ENCODE data around the gene C4orf36.

Gene C4orf36

GRCh38 chr4:86893136-86893535 lies 914 bp upstream of the C4orf36 start:
- TF ChIP-seq CTCF (IDR thresholded peaks at IDR 0.05) = no peak

DNA sequence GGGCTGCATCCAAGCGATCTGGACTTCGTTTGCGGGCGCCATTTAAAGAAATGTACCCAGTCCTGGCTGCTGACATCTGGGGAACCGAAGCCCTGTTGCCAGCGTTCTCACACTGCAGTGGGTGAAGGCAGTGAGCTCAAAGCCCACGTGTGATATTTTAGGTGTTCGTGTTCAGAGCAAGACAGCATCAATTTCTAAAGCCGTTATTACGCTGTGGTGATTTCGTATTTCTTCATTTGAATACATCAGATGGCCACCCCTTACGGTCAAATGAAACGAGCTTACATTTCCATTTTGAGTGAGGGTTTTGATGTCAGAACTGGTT lies 376 bp upstream of the C4orf36 start:
- no peak for TF ChIP-seq CTCF (IDR thresholded peaks at IDR 0.05)

DNA sequence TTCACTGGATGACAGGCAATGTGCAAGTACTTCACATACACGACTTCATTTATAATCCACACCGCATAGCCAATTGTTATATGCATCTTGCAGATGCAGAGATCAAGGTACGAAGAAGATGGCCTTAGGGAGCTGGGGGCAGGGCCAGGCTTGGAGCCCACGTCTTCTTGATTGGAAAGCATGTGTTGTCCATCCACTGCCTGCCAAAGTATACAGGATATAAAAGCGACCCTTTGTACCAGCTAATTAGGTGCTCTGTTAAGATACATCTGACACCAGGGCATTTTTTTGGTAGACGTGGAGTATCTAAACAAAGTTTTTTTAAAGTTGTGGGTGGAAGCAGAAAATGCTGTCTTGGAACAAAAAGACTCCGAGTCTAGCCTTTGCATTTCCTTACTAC lies 1.4 kb downstream of the C4orf36 start:
- no peak for TF ChIP-seq CTCF (IDR thresholded peaks at IDR 0.05)

DNA sequence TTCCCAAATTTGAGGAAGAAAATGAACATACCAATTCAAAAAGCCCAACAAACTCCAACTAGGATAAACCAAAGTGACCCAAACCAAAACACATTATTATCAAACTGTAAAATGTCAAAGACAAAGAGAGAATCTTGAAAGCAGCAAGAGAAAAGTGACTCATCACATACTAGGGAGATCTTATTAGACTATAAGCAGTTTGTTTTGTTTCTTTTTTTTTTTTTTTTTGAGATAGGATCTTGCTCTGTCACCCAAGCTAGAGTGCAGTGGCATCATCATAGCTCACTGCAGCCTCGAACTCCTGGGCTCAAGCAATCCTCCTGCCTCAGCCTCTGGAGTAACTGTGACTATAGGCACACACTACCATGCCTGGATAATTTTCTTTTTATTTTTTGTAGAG lies 12.6 kb downstream of the C4orf36 start:
- TF ChIP-seq CTCF (IDR thresholded peaks at IDR 0.05) = no peak

GRCh38 chr4:86878640-86879039 lies 13.6 kb downstream of the C4orf36 start:
- no peak for TF ChIP-seq CTCF (IDR thresholded peaks at IDR 0.05)

DNA sequence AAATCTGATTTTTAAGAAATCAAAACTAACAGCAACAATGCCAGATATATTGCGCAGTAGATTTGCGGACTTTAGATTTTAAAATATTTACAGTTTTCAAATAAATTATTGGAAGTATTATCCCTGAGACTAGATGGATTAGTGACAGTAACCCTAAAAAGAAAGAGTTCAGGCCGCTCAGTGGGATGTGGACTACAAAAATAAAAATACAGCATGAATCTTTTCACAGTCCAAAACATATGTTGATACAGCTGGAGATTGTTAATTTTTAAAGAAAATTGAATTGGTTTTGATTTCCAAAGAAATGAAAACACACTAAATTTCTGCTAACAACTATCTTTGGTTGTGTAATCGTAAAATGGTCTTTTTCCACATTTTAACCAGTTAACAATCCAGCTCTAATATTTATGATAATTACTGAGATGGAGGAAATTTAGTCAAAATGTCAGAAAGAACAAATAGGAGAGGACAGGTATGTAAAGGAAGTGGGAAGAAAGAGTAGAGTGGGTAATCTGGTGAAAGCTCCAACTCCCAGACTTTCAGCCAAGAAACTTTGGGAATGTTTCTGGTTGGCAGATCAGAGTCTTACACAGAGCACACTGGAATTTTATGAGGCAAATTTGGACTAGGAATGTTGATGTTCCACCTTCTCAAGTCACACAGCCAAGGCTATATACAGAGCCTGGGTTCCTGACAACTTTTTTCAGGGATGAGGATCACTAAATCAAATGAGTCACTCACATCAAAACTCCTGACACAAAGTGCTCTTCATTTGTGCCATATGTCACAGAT lies 15.1 kb downstream of the C4orf36 start:
- TF ChIP-seq CTCF (IDR thresholded peaks at IDR 0.05) = no peak

DNA sequence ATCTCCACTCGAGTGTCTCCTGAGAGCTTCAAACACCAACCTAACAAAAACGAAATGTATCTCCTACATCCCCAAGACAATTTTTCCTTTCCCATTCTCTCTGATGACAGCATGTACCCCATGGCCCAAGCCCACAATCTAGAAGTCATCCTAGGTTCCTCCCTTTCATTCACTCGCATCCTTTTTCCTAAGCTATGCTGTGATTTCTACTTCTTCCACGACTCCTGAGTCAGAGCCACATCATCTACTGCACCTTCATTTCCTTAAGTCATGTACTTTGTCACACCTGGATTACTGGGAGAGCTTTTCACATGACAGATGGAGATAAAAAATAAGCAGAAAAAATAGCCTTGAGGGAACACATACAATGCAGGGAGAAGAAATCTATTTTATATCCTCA lies 20.1 kb downstream of the C4orf36 start:
- no peak for TF ChIP-seq CTCF (IDR thresholded peaks at IDR 0.05)

All from LNCAP (cell line).